NB4 (cell line): ENCODE data around the gene PTPRD.

ENCODE experiments used
- DNase-seq: peaks from one replicate; pipeline ENCODE4 v3.0.0; 2010; ENCODE audit warnings: low read depth
- H3K4me3 ChIP-seq: one replicate; pipeline ENCODE4 v1.5.1; 2011; ENCODE audit warnings: mild to moderate bottlenecking, low read depth, low read length, moderate library complexity
- CTCF ChIP-seq: IDR thresholded peaks from one replicate; pipeline ENCODE4 v1.5.1; 2012; ENCODE audit warnings: low read depth, low read length
- MAX ChIP-seq: IDR thresholded peaks from 2 replicates; pipeline ENCODE4 v1.6.1; 2011; ENCODE audit warnings: low read depth, low read length
- MYC ChIP-seq: IDR thresholded peaks from 2 replicates; pipeline ENCODE4 v1.6.1; 2011; ENCODE audit warnings: low read depth, low read length
- POLR2A ChIP-seq: IDR thresholded peaks from 2 replicates; pipeline ENCODE4 v1.6.1; 2011; ENCODE audit warnings: mild to moderate bottlenecking; ENCODE audit not compliant: insufficient read length; ENCODE audit errors: extremely low read depth

PTPRD gene

GRCh38 chr9:8686516-8686915 is 1926.3 kb downstream of the PTPRD start:
- H3K4me3 ChIP-seq = no peak overlapping the region
- TF ChIP-seq POLR2A = no peak
- TF ChIP-seq CTCF = no peak
- TF ChIP-seq MAX = no peak
- TF ChIP-seq MYC = no peak
- DNase-seq = no peak

GRCh38 chr9:8685825-8686224 is 1927.0 kb downstream of the PTPRD start:
- no peak for DNase-seq
- no peak for TF ChIP-seq MAX
- no peak for TF ChIP-seq POLR2A
- no peak for TF ChIP-seq MYC
- TF ChIP-seq CTCF = no peak
- H3K4me3 ChIP-seq = no peak overlapping the region

- H3K4me3 ChIP-seq = no peak overlapping the region
- DNase-seq = no peak
- TF ChIP-seq MAX (no peak), POLR2A (no peak), CTCF (no peak), MYC (no peak)
These were observed 1927.7 kb downstream of the PTPRD start for GRCh38 chr9:8684978-8685708.

- TF ChIP-seq POLR2A (no peak), CTCF (no peak), MYC (no peak), MAX (no peak)
- no peak for DNase-seq
- H3K4me3 ChIP-seq = no peak overlapping the region
These were observed 1929.3 kb downstream of the PTPRD start for GRCh38 chr9:8683496-8683895.

- TF ChIP-seq MYC = no peak
- TF ChIP-seq MAX = no peak
- TF ChIP-seq CTCF = no peak
- no peak for TF ChIP-seq POLR2A
These were observed 1932.1 kb downstream of the PTPRD start for GRCh38 chr9:8680658-8681057.

More at GRCh38 chr9:8680658-8681057, 1932.1 kb downstream of the PTPRD start:
- DNase-seq = no peak
- H3K4me3 ChIP-seq = no peak overlapping the region
